ENCODE measurements around the gene JHY. TPM values are rescaled to one million over a fixed set of nuclear protein-coding genes. Genes with fewer than 3 reads are reported as not detected.

Gene JHY
- total RNA-seq, 1 experiment from 2014 or later: 4.8 TPM

Other genes with a start within 250 kb of the JHY start
- gene UBASH3B, start 227.0 kb upstream of the JHY start, total RNA-seq (2021; ENCODE audit: unreplicated experiment): 40.3 TPM
- gene CRTAM, start 44.3 kb upstream of the JHY start, total RNA-seq (2021; ENCODE audit: unreplicated experiment): not detected
- gene BSX, start 99.1 kb downstream of the JHY start, total RNA-seq (2021; ENCODE audit: unreplicated experiment): not detected
- 1,301 TPM for gene HSPA8, start 179.4 kb downstream of the JHY start, total RNA-seq (2021; ENCODE audit: unreplicated experiment)